Measurements from ENCODE around the gene EVI5L.
"Not testable (repeated sequence)": the region's sequence is repeated elsewhere in the genome, so short reads cannot be mapped to it uniquely, and the experiment has no call there.

EVI5L gene

DNA sequence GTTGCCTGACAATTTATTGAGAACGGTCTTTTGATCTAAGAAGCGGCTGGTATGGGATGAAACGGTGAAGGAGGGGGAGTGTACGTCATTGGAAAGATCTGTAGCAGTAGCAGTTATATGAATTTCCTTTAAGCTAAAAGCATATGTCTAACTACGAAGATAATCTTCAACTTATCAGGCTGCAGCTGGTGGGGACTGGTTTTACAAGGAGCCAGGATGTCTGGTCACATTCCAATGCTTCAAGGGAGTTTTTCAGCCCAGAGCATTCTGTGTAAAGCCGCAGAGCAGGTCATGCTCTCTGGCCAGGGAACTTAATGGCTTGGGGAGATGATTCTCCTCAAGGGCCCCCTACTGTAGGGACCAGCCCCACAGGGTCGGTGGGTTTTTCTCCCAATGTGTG, 37.7 kb upstream of the EVI5L start:
- Histone ChIP-seq H3K36me3 (ENCODE audit: control insufficient read depth in 2 of 2, insufficient read depth in 2 of 2, low read length in 2 of 2) (no peaks in the 10 kb centered on the region), H3K4me1 (ENCODE audit: control insufficient read depth, insufficient read depth, low read length) (no peaks in the 10 kb centered on the region), H3K27me3 (ENCODE audit: control insufficient read depth in 1 of 2, insufficient read depth in 2 of 2, low read length in 2 of 2) (peaks cover 17 to 31% of the 10 kb centered on the region in 2 donors)

DNA sequence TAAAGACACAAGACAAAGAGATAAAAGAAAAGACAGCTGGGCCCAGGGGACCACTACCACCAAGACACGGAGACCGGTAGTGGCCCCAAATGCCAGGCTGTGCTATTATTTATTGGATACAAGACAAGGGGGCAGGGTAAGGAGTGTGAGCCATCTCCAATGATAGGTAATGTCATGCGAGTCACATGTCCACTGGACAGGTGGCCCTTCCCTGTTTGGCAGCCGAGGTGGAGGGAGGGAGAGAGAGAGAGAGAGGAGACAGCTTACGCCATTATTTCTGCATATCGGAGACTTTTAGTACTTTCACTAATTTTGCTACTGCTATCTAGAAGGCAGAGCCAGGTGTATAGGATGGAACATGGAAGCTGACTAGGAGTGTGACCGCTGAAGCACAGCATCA, 37.3 kb upstream of the EVI5L start:
- not testable (repeated sequence) for H3K4me3 ChIP-seq (ENCODE audit: low read length in 2 of 2); H3K27ac ChIP-seq (ENCODE audit: low read length); H3K4me1 ChIP-seq (ENCODE audit: control insufficient read depth, insufficient read depth, low read length); H3K9ac ChIP-seq (ENCODE audit: low read length in 2 of 2); H3K36me3 ChIP-seq (ENCODE audit: control insufficient read depth in 2 of 2, insufficient read depth in 2 of 2, low read length in 2 of 2); H3K9me3 ChIP-seq (ENCODE audit: control insufficient read depth in 2 of 2, low read length in 2 of 2)
- H3K27me3 ChIP-seq (ENCODE audit: control insufficient read depth in 1 of 2, insufficient read depth in 2 of 2, low read length in 2 of 2) = peaks cover 15 to 27% of the 10 kb centered on the region in 2 donors

More for the DNA sequence above, 37.7 kb upstream of the EVI5L start:
- Histone ChIP-seq H3K9me3 (ENCODE audit: control insufficient read depth in 2 of 2, low read length in 2 of 2) (no peaks in the 10 kb centered on the region), H3K27ac (ENCODE audit: low read length) (no peak overlapping the region), H3K9ac (ENCODE audit: low read length in 2 of 2) (no peak overlapping the region), H3K4me3 (ENCODE audit: low read length in 2 of 2) (no peak overlapping the region)

DNA sequence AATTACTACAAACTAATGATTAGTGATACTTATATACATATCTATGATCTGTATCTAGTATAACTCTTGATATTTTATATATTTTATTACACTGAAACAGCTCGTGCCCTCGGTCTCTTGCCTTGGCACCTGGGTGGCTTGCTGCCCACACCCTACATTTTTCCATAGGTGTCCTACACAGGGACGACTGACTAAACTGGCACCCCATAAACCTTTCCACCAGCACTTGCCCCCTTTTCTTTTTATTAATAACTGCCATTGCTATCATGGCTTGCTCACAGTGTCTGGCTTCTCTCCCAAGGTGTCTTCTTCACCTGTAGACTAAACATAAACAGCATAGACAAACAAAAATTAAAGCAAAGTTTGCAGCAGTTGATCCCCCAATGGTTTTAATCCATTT, 36.5 kb upstream of the EVI5L start:
- no peak overlapping the region for H3K9ac ChIP-seq (ENCODE audit: low read length in 2 of 2)
- no peaks in the 10 kb centered on the region for H3K36me3 ChIP-seq (ENCODE audit: control insufficient read depth in 2 of 2, insufficient read depth in 2 of 2, low read length in 2 of 2)
- H3K27ac ChIP-seq (ENCODE audit: low read length) = no peak overlapping the region
- no peak overlapping the region for H3K4me3 ChIP-seq (ENCODE audit: low read length in 2 of 2)
- H3K27me3 ChIP-seq (ENCODE audit: control insufficient read depth in 1 of 2, insufficient read depth in 2 of 2, low read length in 2 of 2) = peaks cover 10 to 24% of the 10 kb centered on the region in 2 donors
- H3K9me3 ChIP-seq (ENCODE audit: control insufficient read depth in 2 of 2, low read length in 2 of 2) = no peaks in the 10 kb centered on the region
- H3K4me1 ChIP-seq (ENCODE audit: control insufficient read depth, insufficient read depth, low read length) = no peaks in the 10 kb centered on the region

DNA sequence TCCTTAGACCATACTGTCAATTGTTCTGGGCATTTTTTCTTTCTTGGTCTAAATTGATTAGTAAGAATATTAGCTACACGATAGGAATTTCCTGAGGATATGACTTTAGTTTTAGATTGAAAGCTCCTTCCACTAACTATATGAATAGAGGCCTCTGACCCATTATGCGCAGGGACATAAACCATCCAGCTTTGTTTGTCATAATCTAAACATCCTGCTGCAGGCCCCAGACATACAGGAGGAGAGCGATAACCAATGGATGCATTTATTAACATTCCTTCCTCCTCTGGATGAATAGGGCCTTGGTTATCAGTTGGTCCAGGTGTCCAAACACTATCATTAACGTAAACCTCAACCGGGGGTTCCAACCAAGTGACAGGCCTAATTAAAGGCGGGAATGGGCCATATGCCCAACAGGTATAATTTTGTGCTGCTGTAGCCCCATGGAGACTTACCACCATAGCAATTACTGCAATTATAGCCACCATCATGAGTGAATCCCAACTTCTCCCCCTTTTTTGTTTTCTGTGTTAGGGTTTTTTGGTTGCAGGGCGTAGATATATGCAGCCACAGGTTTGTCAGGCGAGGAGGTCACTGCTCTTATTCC, 34.4 kb upstream of the EVI5L start:
- H3K36me3 ChIP-seq (ENCODE audit: control insufficient read depth in 2 of 2, insufficient read depth in 2 of 2, low read length in 2 of 2) = no peaks in the 10 kb centered on the region
- peaks cover 2% of the 10 kb centered on the region for H3K4me1 ChIP-seq (ENCODE audit: control insufficient read depth, insufficient read depth, low read length)
- no peak overlapping the region for H3K4me3 ChIP-seq (ENCODE audit: low read length in 2 of 2)
- no peak overlapping the region for H3K9ac ChIP-seq (ENCODE audit: low read length in 2 of 2)
- H3K27ac ChIP-seq (ENCODE audit: low read length) = no peak overlapping the region
- peaks cover 5 to 8% of the 10 kb centered on the region in 2 donors for H3K27me3 ChIP-seq (ENCODE audit: control insufficient read depth in 1 of 2, insufficient read depth in 2 of 2, low read length in 2 of 2)
- no peaks in the 10 kb centered on the region for H3K9me3 ChIP-seq (ENCODE audit: control insufficient read depth in 2 of 2, low read length in 2 of 2)

DNA sequence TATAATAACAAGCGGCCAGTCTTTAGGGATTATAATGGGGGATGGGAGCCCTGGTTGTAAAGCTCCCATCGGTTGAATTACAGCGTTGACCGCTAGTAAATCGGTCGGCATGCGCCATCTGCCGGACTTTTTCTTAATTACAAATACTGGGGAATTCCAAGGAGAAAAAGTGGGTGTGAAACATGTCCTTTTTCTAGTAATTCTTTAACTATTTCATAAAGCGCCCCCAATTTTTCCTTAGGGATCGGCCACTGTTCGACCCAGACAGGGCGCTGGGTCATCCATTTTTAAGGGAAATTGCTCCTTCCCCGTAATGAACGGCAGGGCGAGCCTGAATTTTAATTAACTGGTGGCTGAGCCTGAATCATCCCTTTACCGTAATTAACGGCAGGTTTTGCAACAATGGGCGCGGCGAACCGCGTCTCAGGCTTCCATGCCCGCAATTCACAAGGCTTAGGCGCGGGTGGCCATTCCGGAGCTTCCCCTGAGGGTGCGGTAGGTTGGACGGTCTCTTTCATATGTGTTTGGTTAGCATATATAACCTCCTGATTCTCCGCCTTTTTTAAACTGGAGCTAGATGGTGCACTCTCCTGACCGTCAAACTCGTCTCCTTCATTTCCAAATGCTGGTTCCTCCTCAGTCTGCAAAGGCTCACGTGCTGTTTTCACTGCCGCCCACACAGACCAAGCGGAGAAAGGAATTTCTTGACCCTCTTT, 30.2 kb upstream of the EVI5L start:
- Histone ChIP-seq H3K4me3 (ENCODE audit: low read length in 2 of 2) (peak overlapping the region in 1 of 2 donors; percentile 40), H3K9me3 (ENCODE audit: control insufficient read depth in 2 of 2, low read length in 2 of 2) (peaks cover 0 to 5% of the 10 kb centered on the region in 2 donors), H3K9ac (ENCODE audit: low read length in 2 of 2) (no peak overlapping the region), H3K27me3 (ENCODE audit: control insufficient read depth in 1 of 2, insufficient read depth in 2 of 2, low read length in 2 of 2) (peaks cover 9 to 21% of the 10 kb centered on the region in 2 donors), H3K4me1 (ENCODE audit: control insufficient read depth, insufficient read depth, low read length) (peaks cover 2% of the 10 kb centered on the region), H3K27ac (ENCODE audit: low read length) (no peak overlapping the region), H3K36me3 (ENCODE audit: control insufficient read depth in 2 of 2, insufficient read depth in 2 of 2, low read length in 2 of 2) (no peaks in the 10 kb centered on the region)

DNA sequence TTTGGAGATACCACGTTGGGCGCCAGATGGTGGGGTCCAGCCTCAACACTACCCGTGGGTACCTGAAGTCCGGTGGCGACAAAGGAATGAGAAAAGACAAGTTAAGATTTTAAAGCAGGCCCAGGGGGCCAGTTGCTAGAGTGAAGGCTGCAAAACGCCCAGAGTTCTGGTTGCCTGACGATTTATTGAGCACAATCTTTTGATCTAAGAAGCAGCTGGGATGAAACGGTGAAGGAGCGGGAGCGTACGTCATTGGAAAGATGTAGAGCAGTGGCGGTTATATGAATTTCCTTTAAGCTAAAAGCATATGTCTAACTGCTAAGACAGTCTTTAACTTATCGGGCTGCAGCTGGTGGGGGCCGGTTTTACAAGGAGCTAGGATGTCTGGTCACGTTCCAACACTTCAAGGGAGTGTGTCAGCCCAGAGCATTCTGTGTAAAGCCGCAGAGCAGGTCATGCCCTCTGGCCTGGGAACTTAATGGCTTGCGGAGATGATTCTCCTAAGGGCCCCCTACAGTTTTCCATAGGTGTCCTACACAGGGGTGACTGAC, 28.9 kb upstream of the EVI5L start:
- H3K27me3 ChIP-seq (ENCODE audit: control insufficient read depth in 1 of 2, insufficient read depth in 2 of 2, low read length in 2 of 2) = peaks cover 9 to 21% of the 10 kb centered on the region in 2 donors

DNA sequence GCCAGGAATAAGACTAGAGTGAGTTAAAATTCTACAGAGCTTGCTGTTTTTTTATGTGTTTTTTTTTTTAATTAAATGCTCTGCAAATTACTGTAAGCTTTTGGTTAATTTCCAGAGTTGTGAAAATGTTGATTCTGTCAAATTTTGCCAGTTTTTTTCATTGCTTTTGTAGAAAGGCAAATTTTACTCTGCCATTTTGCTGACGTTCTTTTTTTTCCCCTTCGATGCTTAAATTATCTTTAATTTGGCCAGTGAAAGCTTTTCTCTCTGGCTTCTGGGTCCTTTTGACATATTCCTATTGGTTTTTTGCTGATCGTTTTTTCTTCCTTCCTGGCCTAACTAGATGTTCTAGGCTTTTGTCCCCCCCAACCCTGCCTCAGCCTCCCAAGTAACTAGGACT, 23.8 kb upstream of the EVI5L start:
- H3K4me3 ChIP-seq (ENCODE audit: low read length in 2 of 2) = no peak overlapping the region
- H3K27ac ChIP-seq (ENCODE audit: low read length) = no peak overlapping the region
- no peak overlapping the region for H3K9ac ChIP-seq (ENCODE audit: low read length in 2 of 2)
- H3K9me3 ChIP-seq (ENCODE audit: control insufficient read depth in 2 of 2, low read length in 2 of 2) = peaks cover 0 to under 1% of the 10 kb centered on the region in 2 donors
- H3K36me3 ChIP-seq (ENCODE audit: control insufficient read depth in 2 of 2, insufficient read depth in 2 of 2, low read length in 2 of 2) = no peaks in the 10 kb centered on the region
- H3K4me1 ChIP-seq (ENCODE audit: control insufficient read depth, insufficient read depth, low read length) = no peaks in the 10 kb centered on the region
- peaks cover 5 to 11% of the 10 kb centered on the region in 2 donors for H3K27me3 ChIP-seq (ENCODE audit: control insufficient read depth in 1 of 2, insufficient read depth in 2 of 2, low read length in 2 of 2)

More for the DNA sequence above, 28.9 kb upstream of the EVI5L start:
- H3K36me3 ChIP-seq (ENCODE audit: control insufficient read depth in 2 of 2, insufficient read depth in 2 of 2, low read length in 2 of 2) = no peaks in the 10 kb centered on the region
- no peak overlapping the region for H3K4me3 ChIP-seq (ENCODE audit: low read length in 2 of 2)
- no peak overlapping the region for H3K27ac ChIP-seq (ENCODE audit: low read length)
- peaks cover 0 to 5% of the 10 kb centered on the region in 2 donors for H3K9me3 ChIP-seq (ENCODE audit: control insufficient read depth in 2 of 2, low read length in 2 of 2)
- peaks cover 2% of the 10 kb centered on the region for H3K4me1 ChIP-seq (ENCODE audit: control insufficient read depth, insufficient read depth, low read length)
- no peak overlapping the region for H3K9ac ChIP-seq (ENCODE audit: low read length in 2 of 2)

DNA sequence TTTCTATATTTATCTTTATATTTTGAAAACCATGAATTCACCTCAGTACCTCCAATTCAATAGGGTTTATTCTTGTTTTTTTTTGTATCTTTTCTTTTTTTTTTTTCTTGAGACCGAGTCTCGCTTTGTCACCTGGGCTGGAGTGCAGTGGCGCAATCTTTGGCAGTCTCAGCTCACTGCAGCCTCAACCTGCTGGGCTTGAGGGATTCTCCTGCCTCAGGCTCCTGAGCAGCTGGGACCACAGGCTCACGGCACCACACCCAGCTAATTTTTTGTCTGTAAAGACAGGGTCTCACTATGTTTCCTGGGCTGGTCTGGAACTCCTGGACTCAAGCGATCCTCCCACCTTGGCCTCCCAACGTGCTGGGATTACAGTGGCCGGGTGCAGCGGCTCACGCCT, 23.1 kb upstream of the EVI5L start:
- H3K4me1 ChIP-seq (ENCODE audit: control insufficient read depth, insufficient read depth, low read length) = no peaks in the 10 kb centered on the region

DNA sequence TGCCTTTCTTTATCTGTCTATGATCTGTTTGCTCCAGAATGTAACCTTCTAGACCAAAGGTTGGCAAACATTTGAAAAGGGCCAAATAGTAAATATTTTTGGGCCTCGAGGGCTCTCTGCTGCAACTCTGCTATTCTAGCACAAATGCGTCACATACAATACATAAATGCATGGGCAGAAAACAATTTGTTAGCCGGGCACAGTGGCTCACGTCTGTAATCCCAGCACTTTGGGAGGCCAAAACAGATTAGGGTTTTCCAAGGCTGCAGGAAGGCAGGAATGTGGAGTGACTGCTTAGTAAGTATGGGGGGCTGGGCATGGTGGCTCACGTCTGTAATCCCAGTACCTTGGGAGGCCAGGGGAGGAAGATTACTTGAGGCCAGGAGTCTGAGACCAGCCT, 21.9 kb upstream of the EVI5L start:
- peaks cover 0 to 9% of the 10 kb centered on the region in 2 donors for H3K9me3 ChIP-seq (ENCODE audit: control insufficient read depth in 2 of 2, low read length in 2 of 2)
- peaks cover 5 to 7% of the 10 kb centered on the region in 2 donors for H3K27me3 ChIP-seq (ENCODE audit: control insufficient read depth in 1 of 2, insufficient read depth in 2 of 2, low read length in 2 of 2)
- no peak overlapping the region for H3K9ac ChIP-seq (ENCODE audit: low read length in 2 of 2)
- no peaks in the 10 kb centered on the region for H3K36me3 ChIP-seq (ENCODE audit: control insufficient read depth in 2 of 2, insufficient read depth in 2 of 2, low read length in 2 of 2)
- no peak overlapping the region for H3K4me3 ChIP-seq (ENCODE audit: low read length in 2 of 2)
- H3K4me1 ChIP-seq (ENCODE audit: control insufficient read depth, insufficient read depth, low read length) = no peaks in the 10 kb centered on the region
- no peak overlapping the region for H3K27ac ChIP-seq (ENCODE audit: low read length)

More for the DNA sequence above, 23.1 kb upstream of the EVI5L start:
- Histone ChIP-seq H3K27ac (ENCODE audit: low read length) (no peak overlapping the region), H3K36me3 (ENCODE audit: control insufficient read depth in 2 of 2, insufficient read depth in 2 of 2, low read length in 2 of 2) (no peaks in the 10 kb centered on the region), H3K9ac (ENCODE audit: low read length in 2 of 2) (no peak overlapping the region), H3K27me3 (ENCODE audit: control insufficient read depth in 1 of 2, insufficient read depth in 2 of 2, low read length in 2 of 2) (peaks cover 5 to 11% of the 10 kb centered on the region in 2 donors), H3K9me3 (ENCODE audit: control insufficient read depth in 2 of 2, low read length in 2 of 2) (peaks cover 0 to 4% of the 10 kb centered on the region in 2 donors), H3K4me3 (ENCODE audit: low read length in 2 of 2) (no peak overlapping the region)

DNA sequence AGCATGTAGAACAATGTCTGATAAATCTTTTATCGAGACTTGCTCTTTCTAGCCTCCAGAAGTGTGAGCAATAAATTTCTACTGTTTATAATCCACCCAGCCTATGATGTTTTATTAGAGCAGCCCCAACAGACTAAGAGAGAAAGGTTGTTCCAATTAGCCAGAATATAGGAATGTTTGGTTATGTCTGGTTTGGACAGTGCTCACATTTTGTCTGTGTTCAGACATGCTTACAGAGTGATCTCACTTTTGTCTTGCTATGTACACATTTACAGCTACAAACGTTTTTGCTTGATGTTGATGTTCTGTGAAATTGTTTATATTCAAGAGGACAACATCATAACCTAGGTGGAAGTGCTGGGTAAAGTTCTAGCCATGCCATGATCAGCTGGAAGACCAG, 18.0 kb upstream of the EVI5L start:
- no peak overlapping the region for H3K27ac ChIP-seq (ENCODE audit: low read length)
- H3K27me3 ChIP-seq (ENCODE audit: control insufficient read depth in 1 of 2, insufficient read depth in 2 of 2, low read length in 2 of 2) = peaks cover 0 to 4% of the 10 kb centered on the region in 2 donors
- H3K36me3 ChIP-seq (ENCODE audit: control insufficient read depth in 2 of 2, insufficient read depth in 2 of 2, low read length in 2 of 2) = no peaks in the 10 kb centered on the region
- H3K4me1 ChIP-seq (ENCODE audit: control insufficient read depth, insufficient read depth, low read length) = no peaks in the 10 kb centered on the region
- no peak overlapping the region for H3K9ac ChIP-seq (ENCODE audit: low read length in 2 of 2)
- H3K9me3 ChIP-seq (ENCODE audit: control insufficient read depth in 2 of 2, low read length in 2 of 2) = peaks cover 0 to 15% of the 10 kb centered on the region in 2 donors
- H3K4me3 ChIP-seq (ENCODE audit: low read length in 2 of 2) = no peak overlapping the region

DNA sequence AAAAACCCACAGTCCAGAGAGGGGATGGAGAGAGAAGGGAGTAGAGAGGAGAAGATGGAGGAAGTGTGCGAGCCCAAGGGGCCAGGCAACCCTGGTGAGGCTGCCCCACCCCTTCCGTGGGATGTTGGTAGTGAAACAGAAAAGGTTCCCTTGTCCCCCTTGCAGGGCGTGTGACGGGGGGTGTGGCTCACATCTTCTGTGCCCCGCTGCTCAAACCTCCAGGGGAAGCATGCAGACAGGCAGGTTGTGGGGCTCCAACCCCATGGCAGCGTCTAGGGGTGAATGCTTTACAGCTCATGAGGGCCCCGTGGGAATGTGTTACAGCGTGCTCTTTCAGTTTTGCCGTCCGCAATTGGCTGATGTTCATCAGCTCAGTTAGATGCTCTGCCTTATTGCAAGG, 14.7 kb upstream of the EVI5L start:
- Histone ChIP-seq H3K27ac (ENCODE audit: low read length) (no peak overlapping the region), H3K9me3 (ENCODE audit: control insufficient read depth in 2 of 2, low read length in 2 of 2) (peaks cover 11 to 23% of the 10 kb centered on the region in 2 donors), H3K27me3 (ENCODE audit: control insufficient read depth in 1 of 2, insufficient read depth in 2 of 2, low read length in 2 of 2) (peaks cover 6 to 7% of the 10 kb centered on the region in 2 donors)

More for the DNA sequence above, 14.7 kb upstream of the EVI5L start:
- Histone ChIP-seq H3K4me3 (ENCODE audit: low read length in 2 of 2) (no peak overlapping the region), H3K9ac (ENCODE audit: low read length in 2 of 2) (no peak overlapping the region), H3K4me1 (ENCODE audit: control insufficient read depth, insufficient read depth, low read length) (no peaks in the 10 kb centered on the region), H3K36me3 (ENCODE audit: control insufficient read depth in 2 of 2, insufficient read depth in 2 of 2, low read length in 2 of 2) (no peaks in the 10 kb centered on the region)
